ENCODE data around the gene BTBD8. TPM values are rescaled to one million over a fixed set of nuclear protein-coding genes. Genes with fewer than 3 reads are reported as not detected.

BTBD8 gene
- total and polyA plus RNA-seq, 10 donors = 0.52 to 6.9 (median 3.9) TPM

DNA sequence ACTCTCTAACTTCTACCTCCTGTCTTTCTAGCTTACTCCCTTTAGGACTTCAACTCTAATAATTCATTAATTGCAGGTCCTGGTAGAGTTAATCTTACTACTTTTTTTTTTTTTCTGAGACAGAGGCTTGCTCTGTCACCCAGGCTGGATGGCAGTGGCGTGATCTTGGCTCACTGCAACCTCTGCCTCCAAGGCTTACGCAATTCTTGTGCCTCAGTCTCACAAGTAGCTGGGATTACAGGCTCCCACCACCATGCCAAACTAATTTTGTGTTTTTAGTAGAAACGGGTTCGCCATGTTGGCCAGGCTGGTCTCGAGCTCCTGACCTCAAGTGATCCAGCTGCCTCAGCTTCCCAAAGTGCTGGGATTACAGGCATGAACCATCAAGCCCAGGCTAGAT, 15.7 kb downstream of the BTBD8 start:
- WGBS, 5 donors = 83 to 95% (median 87%) methylated on average over 5 of the region's 5 CpGs
- TF ChIP-seq POLR2A (IDR thresholded peaks at IDR 0.05) (no peak), POLR2AphosphoS5 (IDR thresholded peaks at IDR 0.05) (no peak)
- TF ChIP-seq, protein P1, sequence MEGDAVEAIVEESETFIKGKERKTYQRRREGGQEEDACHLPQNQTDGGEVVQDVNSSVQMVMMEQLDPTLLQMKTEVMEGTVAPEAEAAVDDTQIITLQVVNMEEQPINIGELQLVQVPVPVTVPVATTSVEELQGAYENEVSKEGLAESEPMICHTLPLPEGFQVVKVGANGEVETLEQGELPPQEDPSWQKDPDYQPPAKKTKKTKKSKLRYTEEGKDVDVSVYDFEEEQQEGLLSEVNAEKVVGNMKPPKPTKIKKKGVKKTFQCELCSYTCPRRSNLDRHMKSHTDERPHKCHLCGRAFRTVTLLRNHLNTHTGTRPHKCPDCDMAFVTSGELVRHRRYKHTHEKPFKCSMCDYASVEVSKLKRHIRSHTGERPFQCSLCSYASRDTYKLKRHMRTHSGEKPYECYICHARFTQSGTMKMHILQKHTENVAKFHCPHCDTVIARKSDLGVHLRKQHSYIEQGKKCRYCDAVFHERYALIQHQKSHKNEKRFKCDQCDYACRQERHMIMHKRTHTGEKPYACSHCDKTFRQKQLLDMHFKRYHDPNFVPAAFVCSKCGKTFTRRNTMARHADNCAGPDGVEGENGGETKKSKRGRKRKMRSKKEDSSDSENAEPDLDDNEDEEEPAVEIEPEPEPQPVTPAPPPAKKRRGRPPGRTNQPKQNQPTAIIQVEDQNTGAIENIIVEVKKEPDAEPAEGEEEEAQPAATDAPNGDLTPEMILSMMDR (IDR thresholded peaks at IDR 0.05 in 8 of 11, conservative IDR thresholded peaks at IDR 0.05 in 3 of 11) = no peak
- peaks cover 0 to 15% (median 0%) of the 10 kb centered on the region in 6 donors for H3K4me1 ChIP-seq
- intact Hi-C loops (cut with DNase I; ENCODE audit: low total_unique reads) = no loop called here
- H3K4me3 ChIP-seq = no peak overlapping the region
- no peaks in the 10 kb centered on the region for H3K9me3 ChIP-seq
- H3K36me3 ChIP-seq = no peaks in the 10 kb centered on the region
- H3K27me3 ChIP-seq (replicated peaks in 1 of 7) = no peaks in the 10 kb centered on the region
- DNase-seq = no peak
- H3K27ac ChIP-seq = peak overlapping the region in 4 of 8 donors; percentile 12 to 65 (median 56)

DNA sequence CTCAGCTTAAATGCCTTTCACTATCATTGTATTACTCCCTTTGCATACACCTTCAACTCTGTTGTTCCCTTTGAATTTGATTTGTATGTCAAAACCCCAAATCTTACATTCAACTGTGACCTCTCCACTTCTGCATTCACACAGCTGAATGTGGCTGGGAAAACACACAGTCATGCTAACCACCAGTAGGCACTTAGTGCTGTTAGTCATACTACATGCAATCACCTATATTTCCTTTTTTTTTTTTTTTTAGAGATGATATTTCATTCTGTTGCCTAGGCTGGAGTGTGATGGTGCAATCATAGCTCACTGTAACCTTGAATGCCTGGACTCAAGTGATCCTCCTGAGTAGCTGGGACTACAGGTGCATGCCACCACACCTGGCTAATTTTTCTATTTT, 16.2 kb downstream of the BTBD8 start:
- H3K27me3 ChIP-seq (replicated peaks in 1 of 7) = no peaks in the 10 kb centered on the region
- no peaks in the 10 kb centered on the region for H3K9me3 ChIP-seq
- no peak for DNase-seq
- no peaks in the 10 kb centered on the region for H3K36me3 ChIP-seq
- peaks cover 0 to 15% (median 0%) of the 10 kb centered on the region in 6 donors for H3K4me1 ChIP-seq
- TF ChIP-seq POLR2A (IDR thresholded peaks at IDR 0.05) (no peak), POLR2AphosphoS5 (IDR thresholded peaks at IDR 0.05) (peak in 1 of 3 donors; percentile 46)
- intact Hi-C loops (cut with DNase I; ENCODE audit: low total_unique reads) = no loop called here
- no peak overlapping the region for H3K4me3 ChIP-seq
- H3K27ac ChIP-seq = peak overlapping the region in 4 of 8 donors; percentile 12 to 65 (median 56)

DNA sequence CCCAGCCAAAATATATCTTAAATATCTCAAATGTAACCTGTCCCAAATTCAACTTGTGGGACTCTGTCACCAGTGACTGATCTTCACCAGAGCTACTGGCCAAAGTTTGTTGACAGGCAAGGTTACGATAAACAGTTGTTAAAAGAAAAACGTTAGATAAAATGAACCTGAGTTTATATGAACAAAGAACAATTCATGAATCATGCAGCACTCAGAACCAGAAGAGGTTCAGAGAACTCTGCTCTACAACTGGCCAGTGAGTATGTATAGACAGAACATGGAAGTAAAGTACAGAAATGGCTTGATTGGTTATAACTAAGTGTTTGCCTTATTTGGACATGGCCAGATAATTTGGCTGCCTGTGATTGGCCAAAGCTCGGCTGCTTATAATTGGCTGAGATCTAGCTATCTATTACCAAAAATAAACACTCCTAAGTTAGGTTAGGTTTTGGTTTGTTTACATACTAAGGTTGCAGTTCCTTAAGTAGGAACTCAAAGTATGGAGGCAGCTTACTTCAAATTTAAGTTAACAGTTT, 25.5 kb downstream of the BTBD8 start:
- H3K9me3 ChIP-seq = no peaks in the 10 kb centered on the region
- peaks cover 0 to 19% (median 5%) of the 10 kb centered on the region in 6 donors for H3K36me3 ChIP-seq
- no peak overlapping the region for H3K4me3 ChIP-seq
- no peak overlapping the region for H3K27ac ChIP-seq
- DNase-seq = no peak
- 88 to 97% (median 93%) methylated on average over 3 of the region's 3 CpGs for WGBS, 5 donors
- H3K27me3 ChIP-seq (replicated peaks in 1 of 7) = no peaks in the 10 kb centered on the region
- intact Hi-C loops (cut with DNase I; ENCODE audit: low total_unique reads) = no loop called here
- H3K4me1 ChIP-seq = no peaks in the 10 kb centered on the region
- TF ChIP-seq POLR2AphosphoS5 (IDR thresholded peaks at IDR 0.05) = no peak
- TF ChIP-seq, protein P1 (IDR thresholded peaks at IDR 0.05 in 8 of 11, conservative IDR thresholded peaks at IDR 0.05 in 3 of 11) = no peak
- TF ChIP-seq POLR2A (IDR thresholded peaks at IDR 0.05) = no peak

DNA sequence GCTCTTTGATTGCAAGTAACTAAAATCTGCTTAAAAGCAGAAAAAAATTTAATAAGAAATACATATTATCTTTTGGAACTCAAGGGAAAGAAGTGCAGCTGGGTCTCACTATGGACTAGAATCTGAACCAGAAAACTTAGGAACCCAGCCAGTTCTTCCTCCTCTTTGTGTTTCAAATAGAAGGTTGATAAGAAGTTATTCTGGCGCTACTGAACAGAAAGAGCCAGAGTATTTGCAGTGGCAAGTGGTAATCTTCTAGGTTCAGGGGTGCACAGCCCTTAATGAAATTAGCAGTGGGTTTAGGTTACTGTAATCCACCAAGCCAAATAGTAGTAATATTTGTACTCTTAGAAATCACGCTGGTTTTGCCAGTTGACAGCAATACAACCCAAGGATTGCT, 28.5 kb downstream of the BTBD8 start:
- H3K27me3 ChIP-seq (replicated peaks in 1 of 7) = no peaks in the 10 kb centered on the region
- no peak for DNase-seq

More for the DNA sequence above, 28.5 kb downstream of the BTBD8 start:
- Histone ChIP-seq H3K36me3 (peaks cover 0 to 7% (median 0%) of the 10 kb centered on the region in 6 donors), H3K27ac (no peak overlapping the region), H3K4me1 (no peaks in the 10 kb centered on the region), H3K9me3 (no peaks in the 10 kb centered on the region), H3K4me3 (no peak overlapping the region)
- WGBS, 5 donors = 89 to 98% (median 97%) methylated on average over 2 of the region's 2 CpGs
- TF ChIP-seq, protein P1 (IDR thresholded peaks at IDR 0.05 in 8 of 11, conservative IDR thresholded peaks at IDR 0.05 in 3 of 11) = no peak
- no peak for TF ChIP-seq POLR2AphosphoS5 (IDR thresholded peaks at IDR 0.05)
- TF ChIP-seq POLR2A (IDR thresholded peaks at IDR 0.05) = no peak
- intact Hi-C loops (cut with DNase I; ENCODE audit: low total_unique reads) = no loop called here

Data from spleen (tissue), 11 donors.